Caco-2 (cell line): ENCODE results near the gene SPRR2G. TPM values are rescaled to one million over a fixed set of nuclear protein-coding genes. Genes with fewer than 3 reads are reported as not detected.
"Not testable (repeated sequence)": the region's sequence is repeated elsewhere in the genome, so short reads cannot be mapped to it uniquely, and the experiment has no call there.

ENCODE experiments used
- BruUV-seq: library from RNA; stranded (reverse); fragments of 400-500 nt; replicated peaks from 2 replicates; lab custom pipeline; 2021; lab: Mats Ljungman, UMichigan
- CTCF ChIA-PET: fragments of 300-600 bp; sonication (Branson Sonifier 250); formaldehyde crosslinking; loops from one replicate; lab custom pipeline; 2022; ENCODE audit warnings: antibody characterized with exemption; lab: Charles Lee
- POLR2A ChIA-PET: fragments of 300-600 bp; sonication (Branson Sonifier 250); formaldehyde crosslinking; loops from one replicate; lab custom pipeline; 2022; ENCODE audit warnings: antibody characterized with exemption; lab: Charles Lee
- DNase-seq, 2 experiments: peaks; one replicate each; pipeline versions ENCODE4 v3.0.0 to v3.0.0-alpha.2; 2020 to 2022
- H3K27me3 ChIP-seq: replicated peaks from 2 replicates; pipeline ENCODE4 v1.6.0; 2011; ENCODE audit warnings: low read length; ENCODE audit not compliant: control insufficient read depth, insufficient read depth
- H3K36me3 ChIP-seq: 2 replicates; pipeline ENCODE4 v1.5.1; 2011; ENCODE audit warnings: low read length; ENCODE audit not compliant: control insufficient read depth, insufficient read depth
- H3K4me1 ChIP-seq: fragments of 250-450 bp; sonication (Bioruptor Pico); 2 replicates; pipeline ENCODE4 v1.5.1; 2020; ENCODE audit warnings: mild to moderate bottlenecking
- H3K4me3 ChIP-seq: 2 replicates; pipeline ENCODE4 v1.5.1; 2011; ENCODE audit warnings: low read depth, mild to moderate bottlenecking, control low read depth, low read length
- H3K9me3 ChIP-seq: fragments of 250-450 bp; sonication (Bioruptor Pico); 2 replicates; pipeline ENCODE4 v1.5.1; 2020; ENCODE audit warnings: mild to moderate bottlenecking, moderate library complexity
- H3K27ac Mint-ChIP-seq: one replicate; pipeline ENCODE4 v1.8.0; 2022; ENCODE audit warnings: mixed read lengths; ENCODE audit not compliant: unreplicated experiment
- H3K27me3 Mint-ChIP-seq: one replicate; pipeline ENCODE4 v1.8.0; 2022; ENCODE audit warnings: mixed read lengths; ENCODE audit not compliant: insufficient read depth, unreplicated experiment
- H3K36me3 Mint-ChIP-seq: one replicate; pipeline ENCODE4 v1.8.0; 2022; ENCODE audit warnings: mild to moderate bottlenecking, mixed read lengths; ENCODE audit not compliant: insufficient read depth, unreplicated experiment
- H3K4me1 Mint-ChIP-seq: one replicate; pipeline ENCODE4 v1.8.0; 2022; ENCODE audit warnings: low read depth, mixed read lengths; ENCODE audit not compliant: unreplicated experiment
- H3K4me3 Mint-ChIP-seq: one replicate; pipeline ENCODE4 v1.8.0; 2022; ENCODE audit warnings: mild to moderate bottlenecking, moderate library complexity, mixed read lengths; ENCODE audit not compliant: unreplicated experiment
- H3K9me3 Mint-ChIP-seq: one replicate; pipeline ENCODE4 v1.8.0; 2022; ENCODE audit warnings: mixed read lengths; ENCODE audit not compliant: unreplicated experiment
- CTCF ChIP-seq, 2 experiments: fragments of 200-600 bp in 1 of 2; IDR thresholded peaks; 1 replicate in 1 of 2; 2 replicates in 1 of 2; pipeline versions ENCODE4 v1.5.1 to v1.8.0; 2011 to 2022; ENCODE audit warnings: antibody characterized with exemption in 1 of 2, control low read depth in 1 of 2, inconsistent platforms in 1 of 2, low read depth in 1 of 2, low read length in 1 of 2, mild to moderate bottlenecking in 1 of 2, moderate library complexity in 1 of 2; ENCODE audit not compliant: insufficient read depth in 1 of 2, severe bottlenecking in 1 of 2, unreplicated experiment in 1 of 2
- intact Hi-C: fragments of 100-400 bp; cut with micrococcal nuclease; formaldehyde crosslinking; loops from one replicate; pipeline ENCODE4 v1.10.0; 2022; ENCODE audit not compliant: unreplicated experiment
- total RNA-seq: library from RNA; stranded (reverse); gene quantifications from 2 replicates; pipeline ENCODE4 v1.2.3, GENCODE V29; 2022

SPRR2G gene
- total RNA-seq, 1 experiment from 2014 or later, result not detected

GRCh38 chr1:153113416-153113815, 37.3 kb downstream of the SPRR2G start, which contains the start of gene SPRR2F:
SPRR2F (minus strand) TSS chr1:153113516; CDS start chr1:153112733, 783 bp downstream.
- TF ChIP-seq CTCF (IDR thresholded peaks at IDR 0.05; ENCODE audit: insufficient read depth in 1 of 2, low read depth in 1 of 2, low read length in 1 of 2, severe bottlenecking in 1 of 2, unreplicated experiment in 1 of 2), result no peak
- Histone ChIP-seq H3K4me3 (no peak within 1 kb of the TSS), H3K9me3 (no peaks in the 10 kb centered on the region), H3K27me3 (no peaks in the 10 kb centered on the region), H3K4me1 (no peaks in the 10 kb centered on the region), H3K36me3 (no peaks in the 10 kb centered on the region)
- Mint-ChIP-seq H3K36me3 (no peaks in the 10 kb centered on the region), H3K4me1 (no peaks in the 10 kb centered on the region), H3K27me3 (peaks cover 8% of the 10 kb centered on the region), H3K9me3 (no peaks in the 10 kb centered on the region), H3K27ac (no peak within 1 kb of the TSS), H3K4me3 (no peak within 1 kb of the TSS)
- CTCF ChIA-PET, result no interaction called here
- no TSS peak for BruUV-seq
- intact Hi-C loops, result no loop called here
- POLR2A ChIA-PET, result no interaction called here
- DNase-seq, result no peak

- H3K9me3 Mint-ChIP-seq, H3K27me3 ChIP-seq, BruUV-seq, H3K27me3 Mint-ChIP-seq, H3K36me3 Mint-ChIP-seq, H3K4me1 Mint-ChIP-seq, H3K4me3 Mint-ChIP-seq, H3K4me3 ChIP-seq, POLR2A ChIA-PET, H3K4me1 ChIP-seq, intact Hi-C loops, H3K27ac Mint-ChIP-seq, DNase-seq, H3K36me3 ChIP-seq, H3K9me3 ChIP-seq: not testable (repeated sequence)
- CTCF ChIA-PET, result interaction anchor here (0.5 kb wide), 1 partner anchor 345 kb away, joined by 3 read pairs; no protein-coding TSS in a partner anchor
Observed at GRCh38 chr1:153112454-153112853, 38.2 kb downstream of the SPRR2G start.

- H3K27me3 Mint-ChIP-seq, result peaks cover 22% of the 10 kb centered on the region
- no peak for TF ChIP-seq CTCF (IDR thresholded peaks at IDR 0.05; ENCODE audit: insufficient read depth in 1 of 2, low read depth in 1 of 2, low read length in 1 of 2, severe bottlenecking in 1 of 2, unreplicated experiment in 1 of 2)
- no peaks in the 10 kb centered on the region for H3K36me3 Mint-ChIP-seq
- no peak for DNase-seq
- no TSS peak for BruUV-seq
- Histone ChIP-seq H3K4me3 (no peak overlapping the region), H3K9me3 (no peaks in the 10 kb centered on the region), H3K4me1 (no peaks in the 10 kb centered on the region), H3K27me3 (no peaks in the 10 kb centered on the region), H3K36me3 (no peaks in the 10 kb centered on the region)
- H3K4me3 Mint-ChIP-seq, result no peak overlapping the region
- H3K9me3 Mint-ChIP-seq, result no peaks in the 10 kb centered on the region
- intact Hi-C loops, result no loop called here
- no peaks in the 10 kb centered on the region for H3K4me1 Mint-ChIP-seq
- ChIA-PET CTCF (no interaction called here), POLR2A (no interaction called here)
- H3K27ac Mint-ChIP-seq, result no peak overlapping the region
Observed at GRCh38 chr1:153100245-153100644, 50.4 kb downstream of the SPRR2G start.

Other genes starting within 250 kb of the SPRR2G start
- not detected in 2 replicates for gene IVL, start 242.3 kb downstream of the SPRR2G start, total RNA-seq
- gene SPRR5, start 203.7 kb downstream of the SPRR2G start, total RNA-seq, result not detected in 2 replicates
- gene SPRR4, start 180.2 kb downstream of the SPRR2G start, total RNA-seq, result not detected in 2 replicates
- not detected in 2 replicates for gene SPRR1A, start 166.8 kb downstream of the SPRR2G start, total RNA-seq
- 0.70 and 1.0 TPM in 2 replicates for gene SPRR3, start 149.1 kb downstream of the SPRR2G start, total RNA-seq
- gene SPRR1B, start 119.7 kb downstream of the SPRR2G start, total RNA-seq, result not detected in 2 replicates
- not detected in 2 replicates for gene SPRR2D, start 109.8 kb downstream of the SPRR2G start, total RNA-seq
- gene SPRR2A, start 93.4 kb downstream of the SPRR2G start, total RNA-seq, result not detected in 2 replicates
- not detected in 2 replicates for gene SPRR2B, start 79.3 kb downstream of the SPRR2G start, total RNA-seq
- not detected in 2 replicates for gene SPRR2E, start 56.4 kb downstream of the SPRR2G start, total RNA-seq
- not detected in 2 replicates for gene SPRR2F, start 37.4 kb downstream of the SPRR2G start, total RNA-seq
- not detected in 2 replicates for gene LELP1, start 52.5 kb upstream of the SPRR2G start, total RNA-seq
- 0.88 TPM in 1 of 2 replicates, not detected in the other for gene PRR9, start 66.7 kb upstream of the SPRR2G start, total RNA-seq
- not detected in 2 replicates for gene LORICRIN, start 108.8 kb upstream of the SPRR2G start, total RNA-seq
- gene PGLYRP3, start 162.1 kb upstream of the SPRR2G start, total RNA-seq, result not detected in 2 replicates
- gene PGLYRP4, start 198.0 kb upstream of the SPRR2G start, total RNA-seq, result not detected in 2 replicates
- gene S100A9, start 207.0 kb upstream of the SPRR2G start, total RNA-seq, result 0.63 TPM in 1 of 2 replicates, not detected in the other
- not detected in 2 replicates for gene S100A12, start 224.7 kb upstream of the SPRR2G start, total RNA-seq
- gene S100A8, start 240.2 kb upstream of the SPRR2G start, total RNA-seq, result not detected in 2 replicates